D721Med (cell line): ENCODE data around the gene WWC1.

Source experiments
- DNase-seq: peaks from one replicate; pipeline ENCODE4 v3.0.0; 2011; ENCODE audit warnings: low spot score; ENCODE audit not compliant: insufficient read length
- FAIRE-seq: peaks from 2 replicates; lab custom pipeline; 2011; peaks lifted over from hg19 to GRCh38; lab: Jason Lieb, UNC
- TF ChIP-seq, protein P1 (sequence below): IDR thresholded peaks from 2 replicates; pipeline ENCODE4 v1.5.1; 2012; ENCODE audit warnings: mild to moderate bottlenecking, control low read depth; ENCODE audit not compliant: insufficient read depth; ENCODE audit errors: missing control alignments

WWC1 gene

GRCh38 chr5:168471785-168472184 lies 180.3 kb downstream of the WWC1 start:
- DNase-seq, result no peak
- TF ChIP-seq, protein P1, sequence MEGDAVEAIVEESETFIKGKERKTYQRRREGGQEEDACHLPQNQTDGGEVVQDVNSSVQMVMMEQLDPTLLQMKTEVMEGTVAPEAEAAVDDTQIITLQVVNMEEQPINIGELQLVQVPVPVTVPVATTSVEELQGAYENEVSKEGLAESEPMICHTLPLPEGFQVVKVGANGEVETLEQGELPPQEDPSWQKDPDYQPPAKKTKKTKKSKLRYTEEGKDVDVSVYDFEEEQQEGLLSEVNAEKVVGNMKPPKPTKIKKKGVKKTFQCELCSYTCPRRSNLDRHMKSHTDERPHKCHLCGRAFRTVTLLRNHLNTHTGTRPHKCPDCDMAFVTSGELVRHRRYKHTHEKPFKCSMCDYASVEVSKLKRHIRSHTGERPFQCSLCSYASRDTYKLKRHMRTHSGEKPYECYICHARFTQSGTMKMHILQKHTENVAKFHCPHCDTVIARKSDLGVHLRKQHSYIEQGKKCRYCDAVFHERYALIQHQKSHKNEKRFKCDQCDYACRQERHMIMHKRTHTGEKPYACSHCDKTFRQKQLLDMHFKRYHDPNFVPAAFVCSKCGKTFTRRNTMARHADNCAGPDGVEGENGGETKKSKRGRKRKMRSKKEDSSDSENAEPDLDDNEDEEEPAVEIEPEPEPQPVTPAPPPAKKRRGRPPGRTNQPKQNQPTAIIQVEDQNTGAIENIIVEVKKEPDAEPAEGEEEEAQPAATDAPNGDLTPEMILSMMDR, result no peak
- FAIRE-seq, result no peak

GRCh38 chr5:168472329-168472728 lies 180.9 kb downstream of the WWC1 start:
- TF ChIP-seq, protein P1, result no peak
- FAIRE-seq (no peak), DNase-seq (no peak)

- FAIRE-seq (no peak), DNase-seq (no peak)
- TF ChIP-seq, protein P1, result no peak
These were observed 182.9 kb downstream of the WWC1 start for GRCh38 chr5:168474319-168474718.

DNA sequence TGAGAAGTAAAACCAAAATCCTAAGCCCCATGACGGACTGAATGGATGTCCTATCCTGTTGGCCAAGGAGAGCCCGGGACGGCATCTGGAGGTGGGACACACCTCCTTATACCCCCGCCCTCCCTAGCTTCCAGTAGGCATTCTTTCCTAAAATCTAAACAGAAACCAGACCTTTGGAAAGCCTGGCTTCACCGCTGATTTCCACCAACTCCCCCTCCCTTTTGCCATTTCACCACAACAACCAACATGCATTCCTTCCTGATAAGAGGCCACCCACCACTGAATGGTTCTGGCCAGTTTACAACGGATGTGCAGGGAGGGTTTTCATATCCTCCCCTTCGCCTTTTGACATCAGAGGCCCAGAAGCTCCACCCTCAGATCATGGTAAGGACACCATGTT lies 185.6 kb downstream of the WWC1 start:
- TF ChIP-seq, protein P1, result no peak
- FAIRE-seq, result no peak
- DNase-seq, result no peak

GRCh38 chr5:168479166-168479565 lies 187.7 kb downstream of the WWC1 start:
- FAIRE-seq (no peak), DNase-seq (no peak)
- TF ChIP-seq, protein P1, result no peak

GRCh38 chr5:168480601-168481000 lies 189.2 kb downstream of the WWC1 start:
- TF ChIP-seq, protein P1, result no peak
- FAIRE-seq (no peak), DNase-seq (no peak)

GRCh38 chr5:168481330-168481788 lies 189.9 kb downstream of the WWC1 start:
- TF ChIP-seq, protein P1, result no peak
- FAIRE-seq, result no peak
- no peak for DNase-seq
